Stomach (tissue), 9 donors: Measurements from ENCODE around the gene WDR53. TPM values are rescaled to one million over a fixed set of nuclear protein-coding genes. Genes with fewer than 3 reads are reported as not detected.
A peak's percentile ranks its signal among the peaks of the same experiment; 100 is the strongest.

Source experiments
- DNase-seq, 2 donors: peaks; one replicate each; pipeline versions ENCODE4 v3.0.0 to v3.0.0-alpha.2; 2013 to 2019
- H3K27ac ChIP-seq, 5 donors: fragments of 200-600 bp in 4 of 5; sonication (generic) in 4 of 5; one replicate each; pipeline ENCODE4 v1.5.1; 2013 to 2019; ENCODE audit warnings: mild to moderate bottlenecking in 1 of 5, moderate library complexity in 1 of 5
- H3K27me3 ChIP-seq, 3 donors: fragments of 200-600 bp; sonication (generic); one replicate each; pipeline ENCODE4 v1.5.1; 2017 to 2019; ENCODE audit warnings: mixed run types in 1 of 3
- H3K36me3 ChIP-seq, 4 donors: fragments of 200-600 bp; sonication (generic); 1 replicate in 3 of 4; 2 replicates in 1 of 4; pipeline ENCODE4 v1.5.1; 2016 to 2019
- H3K4me1 ChIP-seq, 4 donors: fragments of 200-600 bp; sonication (generic); one replicate each; pipeline ENCODE4 v1.5.1; 2016 to 2019
- H3K4me3 ChIP-seq, 4 donors: fragments of 200-600 bp; sonication (generic) in 3 of 4; one replicate each; pipeline ENCODE4 v1.5.1; 2016 to 2019; ENCODE audit warnings: mild to moderate bottlenecking in 1 of 4
- H3K9me3 ChIP-seq, 4 donors: fragments of 200-600 bp; sonication (generic); one replicate each; pipeline ENCODE4 v1.5.1; 2016 to 2019
- CTCF ChIP-seq, 7 experiments: fragments of 450-650 bp in 4 of 7; fragments of 200-600 bp in 3 of 7; sonication (generic) in 3 of 7; IDR thresholded peaks; one replicate each; pipeline ENCODE4 v1.5.1; 2016 to 2019; ENCODE audit warnings: antibody characterized with exemption in 7 of 7, control low read depth in 2 of 7, mild to moderate bottlenecking in 1 of 7
- EP300 ChIP-seq: sonication (generic); formaldehyde crosslinking; IDR thresholded peaks from one replicate; pipeline ENCODE4 v1.6.1; 2017; ENCODE audit warnings: antibody characterized with exemption
- POLR2A ChIP-seq, 4 donors: fragments of 450-650 bp; IDR thresholded peaks; one replicate each; pipeline ENCODE4 v1.6.1; 2016; ENCODE audit warnings: antibody characterized with exemption in 4 of 4, control low read depth in 2 of 4, mild to moderate bottlenecking in 1 of 4, moderate library complexity in 1 of 4
- POLR2AphosphoS5 ChIP-seq, 3 donors: sonication (generic); formaldehyde crosslinking; IDR thresholded peaks; one replicate each; pipeline ENCODE4 v1.6.1; 2016; ENCODE audit warnings: antibody characterized with exemption in 3 of 3
- WGBS, 5 donors: extraction: QIAGEN DNeasy Blood & Tissue Kit in 3 of 5; methylation state at CpG; one replicate each; pipeline versions ENCODE4 v1.1.5 to v1.1.7; 2013 to 2018; 5-methylcytosine and 5-hydroxymethylcytosine counted together
- intact Hi-C: fragments of 100-400 bp; cut with DNase I; formaldehyde crosslinking; loops from one replicate; pipeline ENCODE4 v1.15.1; 2023; ENCODE audit warnings: low total_unique reads
- polyA plus RNA-seq, 3 donors: library from polyadenylated mRNA; stranded (reverse); fragments of 200-250 nt; gene quantifications; one replicate each; pipeline ENCODE4 v1.2.3, GENCODE V29; 2013
- total RNA-seq, 5 donors: library from RNA; depleted of rRNA; stranded (reverse); fragments of >200 nt; gene quantifications; one replicate each; pipeline versions ENCODE4 v1.1.0 to v1.2.3, GENCODE V29; 2014 to 2016
- donor health status: healthy with polysubstance abuse.
- donor health status: Bipolar disorder and iron deficiency.
- donor health status: healthy.

Gene WDR53
- total and polyA plus RNA-seq, 8 donors, result 1.8 to 13.4 (median 6.9) TPM; not detected in 2

- Histone ChIP-seq H3K4me1 (peaks cover 28 to 61% (median 43%) of the 10 kb centered on the region in 4 donors), H3K27me3 (no peaks in the 10 kb centered on the region), H3K27ac (peak overlapping the region; percentile 84 to 91 (median 90)), H3K9me3 (no peaks in the 10 kb centered on the region), H3K4me3 (peak overlapping the region; percentile 74 to 84 (median 78)), H3K36me3 (peaks cover 3 to 17% (median 9%) of the 10 kb centered on the region in 4 donors)
- 0 to 2% (median 0%) methylated on average over 28 to 44 of the region's 44 CpGs for WGBS, 5 donors
- DNase-seq, result peak; percentile 48 to 74
- no peak for TF ChIP-seq POLR2A (IDR thresholded peaks at IDR 0.05)
- no peak for TF ChIP-seq EP300
- TF ChIP-seq CTCF (IDR thresholded peaks at IDR 0.05), result no peak
- no peak for TF ChIP-seq POLR2AphosphoS5 (IDR thresholded peaks at IDR 0.05)
- intact Hi-C loops, result no loop called here
These were observed 706 bp upstream of the WDR53 start for GRCh38 chr3:196569003-196569516.

GRCh38 chr3:196563721-196564225 lies 4.6 kb downstream of the WDR53 start:
- Histone ChIP-seq H3K9me3 (no peaks in the 10 kb centered on the region), H3K4me3 (no peak overlapping the region), H3K27me3 (no peaks in the 10 kb centered on the region), H3K36me3 (peaks cover 12 to 43% (median 38%) of the 10 kb centered on the region in 4 donors), H3K4me1 (peaks cover 8 to 31% (median 25%) of the 10 kb centered on the region in 4 donors), H3K27ac (no peak overlapping the region)
- TF ChIP-seq POLR2A (IDR thresholded peaks at IDR 0.05) (no peak), EP300 (no peak), POLR2AphosphoS5 (IDR thresholded peaks at IDR 0.05) (no peak)
- no peak for DNase-seq
- intact Hi-C loops, result no loop called here
- 66 to 82% (median 80%) methylated on average over 9 of the region's 9 CpGs for WGBS, 5 donors

- Histone ChIP-seq H3K27ac (no peak overlapping the region), H3K27me3 (no peaks in the 10 kb centered on the region), H3K9me3 (no peaks in the 10 kb centered on the region), H3K4me1 (peaks cover 0 to 21% (median 7%) of the 10 kb centered on the region in 4 donors), H3K36me3 (peaks cover 8 to 42% (median 30%) of the 10 kb centered on the region in 4 donors), H3K4me3 (no peak overlapping the region)
- WGBS, 5 donors, result 52 to 65% (median 60%) methylated on average over 3 of the region's 3 CpGs
- DNase-seq, result no peak
- TF ChIP-seq CTCF (IDR thresholded peaks at IDR 0.05) (no peak), POLR2A (IDR thresholded peaks at IDR 0.05) (no peak), EP300 (no peak), POLR2AphosphoS5 (IDR thresholded peaks at IDR 0.05) (no peak)
- intact Hi-C loops, result no loop called here
These were observed 8.5 kb downstream of the WDR53 start for GRCh38 chr3:196559826-196560225.

- Histone ChIP-seq H3K4me3 (no peak overlapping the region), H3K4me1 (peaks cover 0 to 15% (median 6%) of the 10 kb centered on the region in 4 donors), H3K36me3 (peaks cover 8 to 49% (median 35%) of the 10 kb centered on the region in 4 donors), H3K9me3 (no peaks in the 10 kb centered on the region), H3K27me3 (no peaks in the 10 kb centered on the region), H3K27ac (no peak overlapping the region)
- intact Hi-C loops, result no loop called here
- TF ChIP-seq CTCF (IDR thresholded peaks at IDR 0.05) (no peak), EP300 (no peak), POLR2A (IDR thresholded peaks at IDR 0.05) (no peak), POLR2AphosphoS5 (IDR thresholded peaks at IDR 0.05) (no peak)
- no peak for DNase-seq
These were observed 9.9 kb downstream of the WDR53 start for GRCh38 chr3:196558476-196558875.

GRCh38 chr3:196557236-196557635 lies 11.1 kb downstream of the WDR53 start:
- Histone ChIP-seq H3K4me1 (peaks cover 0 to 6% (median 2%) of the 10 kb centered on the region in 4 donors), H3K27ac (no peak overlapping the region), H3K36me3 (peaks cover 8 to 53% (median 38%) of the 10 kb centered on the region in 4 donors), H3K9me3 (no peaks in the 10 kb centered on the region), H3K27me3 (no peaks in the 10 kb centered on the region), H3K4me3 (no peak overlapping the region)
- WGBS, 5 donors, result 80 to 92% (median 91%) methylated on average over 5 of the region's 5 CpGs
- no peak for TF ChIP-seq CTCF (IDR thresholded peaks at IDR 0.05)
- TF ChIP-seq EP300, result no peak
- no peak for TF ChIP-seq POLR2A (IDR thresholded peaks at IDR 0.05)
- TF ChIP-seq POLR2AphosphoS5 (IDR thresholded peaks at IDR 0.05), result no peak
- intact Hi-C loops, result no loop called here
- DNase-seq, result no peak
